Neural cell (in vitro differentiated cells): Measurements from ENCODE around the gene CCDC9B. TPM values are rescaled to one million over a fixed set of nuclear protein-coding genes. Genes with fewer than 3 reads are reported as not detected.

Source experiments
- H2AFZ ChIP-seq: fragments of 200-600, 300-800 bp; sonication (generic), shearing (Covaris generic); 2 replicates; pipeline ENCODE4 v1.6.0; 2014; ENCODE audit warnings: low read depth, mild to moderate bottlenecking, antibody characterized with exemption, low read length, moderate library complexity
- H3F3A ChIP-seq: fragments of 200-600 bp; shearing (Covaris generic); 2 replicates; pipeline ENCODE4 v1.6.1; 2016; ENCODE audit warnings: mild to moderate bottlenecking, moderate library complexity, mixed read lengths, antibody characterized with exemption, low read length; ENCODE audit not compliant: insufficient read depth, poor library complexity, severe bottlenecking
- H3K27ac ChIP-seq: fragments of 200-600, 300-800 bp; sonication (generic), shearing (Covaris generic); 2 replicates; pipeline ENCODE4 v1.5.1; 2014; ENCODE audit warnings: mild to moderate bottlenecking, low read length, moderate library complexity
- H3K27me3 ChIP-seq: fragments of 300-800, 200-600 bp; sonication (generic), shearing (Covaris generic); 2 replicates; pipeline ENCODE4 v1.6.0; 2014; ENCODE audit warnings: mild to moderate bottlenecking, low read depth, low read length, moderate library complexity; ENCODE audit not compliant: insufficient read depth
- H3K36me3 ChIP-seq: fragments of 300-800, 200-600 bp; sonication (generic), shearing (Covaris generic); 2 replicates; pipeline ENCODE4 v1.5.1; 2014; ENCODE audit warnings: mild to moderate bottlenecking, antibody characterized with exemption, low read length, moderate library complexity; ENCODE audit not compliant: insufficient read depth
- H3K4me2 ChIP-seq: fragments of 300-800, 200-600 bp; sonication (generic), shearing (Covaris generic); 2 replicates; pipeline ENCODE4 v1.6.0; 2014; ENCODE audit warnings: mild to moderate bottlenecking, low read length
- H3K4me3 ChIP-seq: fragments of 300-800, 200-600 bp; sonication (generic), shearing (Covaris generic); 2 replicates; pipeline ENCODE4 v1.5.1; 2014; ENCODE audit warnings: mild to moderate bottlenecking, low read length, moderate library complexity
- H3K79me2 ChIP-seq: fragments of 200-600 bp; shearing (Covaris generic); replicated peaks from 2 replicates; pipeline ENCODE4 v1.6.0; 2014; ENCODE audit warnings: mild to moderate bottlenecking, low read length, moderate library complexity; ENCODE audit not compliant: insufficient read depth
- H3K9ac ChIP-seq: fragments of 300-800, 200-600 bp; sonication (generic), shearing (Covaris generic); 2 replicates; pipeline ENCODE4 v1.6.1; 2016; ENCODE audit warnings: mild to moderate bottlenecking, low read length, mixed read lengths
- H3K9me2 ChIP-seq: fragments of 200-600 bp; shearing (Covaris generic); 2 replicates; pipeline ENCODE4 v1.6.1; 2016; ENCODE audit warnings: mild to moderate bottlenecking, low read length, mixed read lengths; ENCODE audit not compliant: insufficient read depth
- H3K9me3 ChIP-seq: fragments of 200-600, 300-800 bp; sonication (generic), shearing (Covaris generic); 2 replicates; pipeline ENCODE4 v1.6.1; 2016; ENCODE audit warnings: mild to moderate bottlenecking, mixed run types, low read length, moderate library complexity, mixed read lengths
- H4K20me1 ChIP-seq: fragments of 200-600 bp; shearing (Covaris generic); 2 replicates; pipeline ENCODE4 v1.6.1; 2016; ENCODE audit warnings: mild to moderate bottlenecking, mixed run types; ENCODE audit not compliant: insufficient read depth
- EP300 ChIP-seq: fragments of 450-650 bp; conservative IDR thresholded peaks from 2 replicates; pipeline ENCODE4 v1.6.1; 2014; ENCODE audit warnings: antibody characterized with exemption, mild to moderate bottlenecking, moderate library complexity; ENCODE audit not compliant: poor library complexity, severe bottlenecking
- EZH2 ChIP-seq: fragments of 200-600, 300-800 bp; shearing (Covaris generic), sonication (generic); IDR thresholded peaks from 2 replicates; pipeline ENCODE4 v1.6.1; 2014; ENCODE audit warnings: antibody characterized with exemption, low read length, borderline replicate concordance, mild to moderate bottlenecking; ENCODE audit not compliant: insufficient read depth, poor library complexity, severe bottlenecking
- MXI1 ChIP-seq: fragments of 450-650 bp; conservative IDR thresholded peaks from 2 replicates; pipeline ENCODE4 v1.6.1; 2014; ENCODE audit warnings: antibody characterized with exemption, mild to moderate bottlenecking; ENCODE audit not compliant: poor library complexity, severe bottlenecking
- POLR2AphosphoS5 ChIP-seq: IDR thresholded peaks from 2 replicates; pipeline ENCODE4 v1.6.1; 2012
- RAD21 ChIP-seq: fragments of 450-650 bp; conservative IDR thresholded peaks from 2 replicates; pipeline ENCODE4 v1.6.1; 2014; ENCODE audit warnings: antibody characterized with exemption, mild to moderate bottlenecking, moderate library complexity
- REST ChIP-seq: IDR thresholded peaks from 2 replicates; pipeline ENCODE4 v1.6.1; 2012; ENCODE audit warnings: borderline replicate concordance
- SMC3 ChIP-seq: fragments of 450-650 bp; conservative IDR thresholded peaks from 2 replicates; pipeline ENCODE4 v1.6.1; 2014; ENCODE audit warnings: antibody characterized with exemption, mild to moderate bottlenecking, moderate library complexity; ENCODE audit not compliant: poor library complexity
- TAF1 ChIP-seq: IDR thresholded peaks from 2 replicates; pipeline ENCODE4 v1.6.1; 2012; ENCODE audit warnings: low read depth
- polyA plus RNA-seq: library from polyadenylated mRNA; depleted of rRNA; stranded (reverse); fragments of >200 nt; gene quantifications from 2 replicates; pipeline ENCODE4 v1.2.3, GENCODE V29; 2014
- TF ChIP-seq, protein P1 (sequence below): fragments of 450-650 bp; IDR thresholded peaks from 2 replicates; pipeline ENCODE4 v1.5.1; 2014; ENCODE audit warnings: antibody characterized with exemption, mild to moderate bottlenecking, moderate library complexity; ENCODE audit not compliant: poor library complexity, severe bottlenecking

CCDC9B gene
- polyA plus RNA-seq, 1 donor from 2014 or later = not detected

DNA sequence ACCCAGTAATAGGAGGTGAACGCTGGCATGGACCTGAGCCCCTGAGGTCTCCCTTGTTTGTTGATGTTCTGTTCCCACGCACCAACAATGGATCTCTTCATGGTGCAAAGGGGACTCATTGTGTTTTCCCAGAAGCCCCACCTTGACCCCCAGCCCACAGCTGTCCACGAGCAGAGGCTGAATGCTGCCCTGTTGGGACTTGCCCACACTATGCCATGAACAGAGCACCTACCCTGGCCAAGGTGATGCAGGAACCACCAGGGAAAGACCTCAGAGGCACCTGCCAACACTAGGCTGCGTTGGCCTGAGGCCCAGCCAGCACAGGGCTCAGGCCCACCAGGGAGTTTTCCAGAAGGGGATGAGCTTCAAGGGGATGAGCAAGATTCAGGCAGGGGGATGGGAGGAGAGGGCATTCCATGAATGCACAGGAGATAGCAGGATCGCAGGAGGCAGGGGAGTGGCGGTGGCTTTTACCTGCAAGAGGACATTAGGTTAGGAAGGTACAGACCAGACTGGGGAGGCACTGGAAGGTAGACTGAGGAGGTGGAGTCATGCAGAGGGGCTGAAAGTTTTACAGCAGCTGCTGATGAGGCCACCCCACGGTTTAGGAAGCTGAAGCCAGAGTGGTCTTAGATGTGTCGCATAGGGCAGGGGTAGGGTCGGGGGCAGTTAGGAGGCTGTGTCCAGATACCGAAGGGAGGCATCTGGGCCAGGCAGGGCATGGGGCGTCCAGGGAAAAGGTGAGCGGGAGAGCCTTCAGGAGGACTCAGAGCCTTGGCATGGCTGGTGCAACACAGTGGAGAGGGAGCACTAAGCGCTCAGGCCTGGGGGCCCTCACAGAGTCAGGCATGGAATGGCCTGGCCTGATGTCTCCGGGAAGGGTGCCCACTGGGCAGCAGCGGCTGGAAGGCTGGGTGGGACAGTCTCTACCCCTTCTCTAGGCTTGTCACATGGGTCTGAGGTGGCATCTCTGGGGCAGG is 6.1 kb upstream of the CCDC9B start:
- Histone ChIP-seq H3K9me2 (no peaks in the 10 kb centered on the region), H4K20me1 (no peaks in the 10 kb centered on the region), H3K27ac (no peak overlapping the region), H3K4me3 (no peak overlapping the region), H3K27me3 (no peaks in the 10 kb centered on the region), H3F3A (no peaks in the 10 kb centered on the region), H3K9me3 (no peaks in the 10 kb centered on the region), H2AFZ (no peak overlapping the region), H3K36me3 (no peaks in the 10 kb centered on the region), H3K9ac (no peak overlapping the region), H3K4me2 (no peak overlapping the region), H3K79me2 (no peaks in the 10 kb centered on the region)
- TF ChIP-seq TAF1 (no peak), EP300 (no peak), SMC3 (no peak), EZH2 (no peak), REST (no peak), POLR2AphosphoS5 (no peak), RAD21 (no peak)
- TF ChIP-seq, protein P1, sequence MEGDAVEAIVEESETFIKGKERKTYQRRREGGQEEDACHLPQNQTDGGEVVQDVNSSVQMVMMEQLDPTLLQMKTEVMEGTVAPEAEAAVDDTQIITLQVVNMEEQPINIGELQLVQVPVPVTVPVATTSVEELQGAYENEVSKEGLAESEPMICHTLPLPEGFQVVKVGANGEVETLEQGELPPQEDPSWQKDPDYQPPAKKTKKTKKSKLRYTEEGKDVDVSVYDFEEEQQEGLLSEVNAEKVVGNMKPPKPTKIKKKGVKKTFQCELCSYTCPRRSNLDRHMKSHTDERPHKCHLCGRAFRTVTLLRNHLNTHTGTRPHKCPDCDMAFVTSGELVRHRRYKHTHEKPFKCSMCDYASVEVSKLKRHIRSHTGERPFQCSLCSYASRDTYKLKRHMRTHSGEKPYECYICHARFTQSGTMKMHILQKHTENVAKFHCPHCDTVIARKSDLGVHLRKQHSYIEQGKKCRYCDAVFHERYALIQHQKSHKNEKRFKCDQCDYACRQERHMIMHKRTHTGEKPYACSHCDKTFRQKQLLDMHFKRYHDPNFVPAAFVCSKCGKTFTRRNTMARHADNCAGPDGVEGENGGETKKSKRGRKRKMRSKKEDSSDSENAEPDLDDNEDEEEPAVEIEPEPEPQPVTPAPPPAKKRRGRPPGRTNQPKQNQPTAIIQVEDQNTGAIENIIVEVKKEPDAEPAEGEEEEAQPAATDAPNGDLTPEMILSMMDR = no peak

DNA sequence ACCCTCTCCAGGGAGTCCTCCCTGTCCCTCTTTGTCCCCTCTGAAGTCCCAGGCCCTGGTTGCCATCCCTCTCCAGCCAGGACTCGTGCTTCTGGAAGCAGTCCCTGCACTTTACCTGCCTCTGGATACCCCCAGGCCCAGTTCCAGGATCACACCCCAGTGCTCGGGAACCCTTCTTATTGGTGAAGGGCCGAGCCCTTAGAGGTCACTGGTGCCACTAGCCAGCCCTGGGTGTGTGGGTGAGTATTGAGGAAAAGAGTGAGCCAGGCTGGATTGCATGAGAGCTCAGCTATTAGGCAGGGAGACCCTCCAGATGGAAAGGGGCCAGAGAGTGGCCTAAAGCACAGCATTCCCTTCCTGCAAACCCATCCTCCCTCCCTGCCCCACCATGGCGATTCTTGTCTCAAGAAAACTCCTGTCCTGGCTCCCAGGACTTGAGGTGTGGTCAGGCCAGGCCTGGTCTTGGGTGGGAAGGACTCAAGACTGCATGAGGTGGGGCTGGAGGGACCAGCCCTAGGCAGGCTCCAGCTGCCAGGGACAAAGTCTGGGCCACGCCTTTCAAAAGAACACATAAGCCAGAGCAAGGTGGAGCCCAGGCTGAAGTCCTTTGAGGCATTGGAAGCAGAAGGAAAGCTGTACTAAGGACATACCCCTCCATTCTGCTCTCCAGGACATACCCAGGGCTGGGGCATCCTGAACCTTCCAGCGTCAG is 5.3 kb upstream of the CCDC9B start:
- Histone ChIP-seq H3K4me3 (no peak overlapping the region), H3K27ac (no peak overlapping the region), H4K20me1 (no peaks in the 10 kb centered on the region), H2AFZ (no peak overlapping the region), H3K9ac (no peak overlapping the region), H3K79me2 (no peaks in the 10 kb centered on the region), H3K4me2 (no peak overlapping the region), H3K27me3 (no peaks in the 10 kb centered on the region), H3K36me3 (no peaks in the 10 kb centered on the region), H3K9me3 (no peaks in the 10 kb centered on the region), H3F3A (no peaks in the 10 kb centered on the region), H3K9me2 (no peaks in the 10 kb centered on the region)
- no peak for TF ChIP-seq POLR2AphosphoS5
- no peak for TF ChIP-seq TAF1
- TF ChIP-seq MXI1 = no peak
- TF ChIP-seq EP300 = no peak
- no peak for TF ChIP-seq REST
- no peak for TF ChIP-seq EZH2
- TF ChIP-seq, protein P1 = no peak
- no peak for TF ChIP-seq SMC3
- TF ChIP-seq RAD21 = no peak
